ENCODE measurements around the gene RNASE13.
A peak's percentile ranks its signal among the peaks of the same experiment; 100 is the strongest.

The RNASE13 gene

GRCh38 chr14:21071225-21072030 is 36.8 kb upstream of the RNASE13 start:
- H3K4me3 ChIP-seq (ENCODE audit: low read length), result peak overlapping the region; percentile 56; the same call in 1 of the 2 replicates
- TF ChIP-seq ZNF274 (IDR thresholded peaks at IDR 0.05; ENCODE audit: low read depth, low read length), result no peak

DNA sequence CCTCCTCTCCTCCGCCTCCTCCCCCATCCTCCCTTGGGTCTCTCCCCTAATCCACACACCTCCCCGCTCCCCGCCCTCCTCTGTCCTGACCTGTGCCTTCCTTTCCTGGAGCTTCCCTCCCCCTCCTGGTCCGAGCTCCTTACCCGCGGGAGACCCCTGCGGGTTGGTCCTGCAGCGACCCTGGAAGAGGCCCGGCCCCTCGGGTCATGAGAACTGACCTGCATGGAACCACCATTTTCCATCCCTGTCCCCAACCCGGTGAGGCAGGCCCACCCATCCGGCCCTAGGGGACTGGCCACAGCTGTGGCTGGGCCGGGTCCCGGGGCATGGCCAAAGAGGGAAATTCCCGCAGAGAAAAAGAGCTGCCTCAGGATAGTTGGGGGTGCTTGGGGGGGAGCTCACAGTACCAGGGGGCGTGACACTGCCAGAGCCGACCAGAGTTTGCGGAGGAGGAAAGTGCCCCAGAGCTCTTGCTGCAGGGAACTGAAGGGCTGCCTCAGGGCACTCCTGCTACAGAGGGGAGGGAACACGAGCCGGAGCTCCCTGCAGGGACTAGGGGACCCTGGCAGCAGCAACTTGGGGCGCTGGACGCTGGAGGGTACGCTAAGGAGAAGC is 36.1 kb upstream of the RNASE13 start:
- TF ChIP-seq ZNF274 (IDR thresholded peaks at IDR 0.05; ENCODE audit: low read depth, low read length), result no peak
- peak overlapping the region; percentile 56; the same call in 1 of the 2 replicates for H3K4me3 ChIP-seq (ENCODE audit: low read length)

- no peak for TF ChIP-seq ZNF274 (IDR thresholded peaks at IDR 0.05; ENCODE audit: low read depth, low read length)
- peak within 1 kb of the TSS; percentile 56; the same call in 1 of the 2 replicates for H3K4me3 ChIP-seq (ENCODE audit: low read length)
These were observed 35.5 kb upstream of the RNASE13 start, which contains the start of gene ARHGEF40 for GRCh38 chr14:21070083-21070609. Gene ARHGEF40, plus strand, starts transcription at chr14:21070304. Its CDS starts 93 bp downstream, at chr14:21070397.

- H3K4me3 ChIP-seq (ENCODE audit: low read length), result peak overlapping the region; percentile 20; the same call in 1 of the 2 replicates
- TF ChIP-seq ZNF274 (IDR thresholded peaks at IDR 0.05; ENCODE audit: low read depth, low read length), result no peak
These were observed 34.9 kb upstream of the RNASE13 start for GRCh38 chr14:21069388-21070082.

- H3K4me3 ChIP-seq (ENCODE audit: low read length), result no peak overlapping the region
- TF ChIP-seq ZNF274 (IDR thresholded peaks at IDR 0.05; ENCODE audit: low read depth, low read length), result no peak
These were observed 34.1 kb upstream of the RNASE13 start for GRCh38 chr14:21068521-21069387.

- no peak for TF ChIP-seq ZNF274 (IDR thresholded peaks at IDR 0.05; ENCODE audit: low read depth, low read length)
These were observed 32.4 kb upstream of the RNASE13 start for GRCh38 chr14:21066882-21067502.

DNA sequence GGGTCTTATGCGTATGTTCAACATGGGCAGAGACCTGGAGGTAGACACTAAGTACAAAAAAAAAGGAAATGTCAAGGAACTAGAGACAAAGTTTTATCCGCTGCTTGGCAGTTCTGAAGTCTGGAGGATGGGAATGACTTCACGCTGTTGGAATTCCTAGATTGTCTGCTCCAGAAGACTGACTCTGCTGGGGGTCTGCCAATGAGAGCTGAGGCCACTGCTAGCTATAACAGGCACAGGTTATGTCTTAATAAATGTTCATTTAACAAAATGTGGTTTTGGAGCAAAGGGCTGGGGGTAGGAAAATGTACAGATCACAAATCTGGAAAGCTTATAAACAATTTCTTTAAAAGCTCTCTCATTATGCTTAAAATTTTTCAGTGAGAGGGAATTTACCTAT is 28.9 kb upstream of the RNASE13 start:
- no peak overlapping the region for H3K4me3 ChIP-seq (ENCODE audit: low read length)
- no peak for TF ChIP-seq ZNF274 (IDR thresholded peaks at IDR 0.05; ENCODE audit: low read depth, low read length)

More at GRCh38 chr14:21066882-21067502, 32.4 kb upstream of the RNASE13 start:
- H3K4me3 ChIP-seq (ENCODE audit: low read length), result no peak overlapping the region

DNA sequence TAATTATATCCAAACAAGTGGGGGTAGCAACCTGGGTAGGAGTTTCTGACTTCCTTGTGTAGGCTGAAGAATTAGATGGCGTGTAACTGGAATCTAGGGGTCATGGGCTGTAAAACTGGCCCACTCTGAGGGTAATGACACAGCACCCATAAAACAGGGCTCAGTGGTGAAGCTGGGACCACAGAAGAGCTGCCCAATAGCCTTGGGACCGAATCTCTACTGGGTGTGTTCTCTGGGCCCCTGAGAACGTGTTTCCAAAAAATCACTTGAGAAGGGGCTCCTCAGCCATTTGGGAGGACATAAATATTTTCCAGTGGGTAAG is 26.7 kb upstream of the RNASE13 start:
- TF ChIP-seq ZNF274 (IDR thresholded peaks at IDR 0.05; ENCODE audit: low read depth, low read length), result no peak
- no peak overlapping the region for H3K4me3 ChIP-seq (ENCODE audit: low read length)

- H3K4me3 ChIP-seq (ENCODE audit: low read length), result no peak overlapping the region
- no peak for TF ChIP-seq ZNF274 (IDR thresholded peaks at IDR 0.05; ENCODE audit: low read depth, low read length)
These were observed 26.2 kb upstream of the RNASE13 start for GRCh38 chr14:21060614-21061346.

GRCh38 chr14:21059842-21060613 is 25.4 kb upstream of the RNASE13 start:
- H3K4me3 ChIP-seq (ENCODE audit: low read length), result no peak overlapping the region
- no peak for TF ChIP-seq ZNF274 (IDR thresholded peaks at IDR 0.05; ENCODE audit: low read depth, low read length)

- TF ChIP-seq ZNF274 (IDR thresholded peaks at IDR 0.05; ENCODE audit: low read depth, low read length), result no peak
- H3K4me3 ChIP-seq (ENCODE audit: low read length), result no peak overlapping the region
These were observed 24.3 kb upstream of the RNASE13 start for GRCh38 chr14:21058903-21059302.

Data from GM08714 (cell line).